Fibroblast of villous mesenchyme (primary cell): Measurements from ENCODE around the gene DYNLL2. TPM values are rescaled to one million over a fixed set of nuclear protein-coding genes. Genes with fewer than 3 reads are reported as not detected.
A peak's percentile ranks its signal among the peaks of the same experiment; 100 is the strongest.

Experiments
- DNase-seq: peaks from one replicate; pipeline ENCODE4 v3.0.0-alpha.2; 2010; ENCODE audit warnings: low read depth
- H3K4me3 ChIP-seq: 2 replicates; pipeline ENCODE4 v1.5.1; 2011; ENCODE audit warnings: low read depth, mild to moderate bottlenecking, low read length
- CTCF ChIP-seq: IDR thresholded peaks from 2 replicates; pipeline ENCODE4 v1.5.1; 2012; ENCODE audit warnings: low read depth, mild to moderate bottlenecking, low read length; ENCODE audit not compliant: insufficient read depth
- total RNA-seq: library from RNA; depleted of rRNA; stranded (reverse); fragments of >200 nt; gene quantifications from 2 replicates; pipeline ENCODE4 v1.2.3, GENCODE V29; 2012

The DYNLL2 gene
- total RNA-seq, 1 donor: 12.5 TPM

- TF ChIP-seq CTCF: no peak
- H3K4me3 ChIP-seq: no peak overlapping the region
- no peak for DNase-seq
These were observed 24.1 kb downstream of the DYNLL2 start for GRCh38 chr17:58107306-58107705.

- no peak for TF ChIP-seq CTCF
These were observed 26.0 kb downstream of the DYNLL2 start for GRCh38 chr17:58109197-58109596.

GRCh38 chr17:58110012-58110411, 26.8 kb downstream of the DYNLL2 start:
- DNase-seq: no peak
- TF ChIP-seq CTCF: no peak

More at GRCh38 chr17:58109197-58109596, 26.0 kb downstream of the DYNLL2 start:
- DNase-seq: no peak
- no peak overlapping the region for H3K4me3 ChIP-seq

GRCh38 chr17:58111676-58112075, 28.5 kb downstream of the DYNLL2 start:
- no peak for DNase-seq

More at GRCh38 chr17:58110012-58110411, 26.8 kb downstream of the DYNLL2 start:
- no peak overlapping the region for H3K4me3 ChIP-seq

GRCh38 chr17:58112970-58113631, 29.9 kb downstream of the DYNLL2 start:
- peak; percentile 68 for DNase-seq
- TF ChIP-seq CTCF: peak; percentile 95
- H3K4me3 ChIP-seq: no peak overlapping the region

More at GRCh38 chr17:58111676-58112075, 28.5 kb downstream of the DYNLL2 start:
- no peak overlapping the region for H3K4me3 ChIP-seq
- no peak for TF ChIP-seq CTCF

- no peak overlapping the region for H3K4me3 ChIP-seq
- DNase-seq: no peak
- TF ChIP-seq CTCF: no peak
These were observed 30.7 kb downstream of the DYNLL2 start for GRCh38 chr17:58113947-58114346.

GRCh38 chr17:58117382-58117781, 34.2 kb downstream of the DYNLL2 start:
- TF ChIP-seq CTCF: no peak
- no peak overlapping the region for H3K4me3 ChIP-seq
- no peak for DNase-seq
